Kidney epithelial cell (primary cell): ENCODE measurements around the gene HSPG2. TPM values are rescaled to one million over a fixed set of nuclear protein-coding genes. Genes with fewer than 3 reads are reported as not detected.

Source experiments
- DNase-seq: peaks from one replicate; pipeline ENCODE4 v3.0.0-alpha.2; 2010; ENCODE audit warnings: low read depth
- H3K27me3 ChIP-seq: 2 replicates; pipeline ENCODE4 v1.6.0; 2011; ENCODE audit warnings: low read length; ENCODE audit not compliant: control insufficient read depth, insufficient read depth
- H3K36me3 ChIP-seq: 2 replicates; pipeline ENCODE4 v1.5.1; 2011; ENCODE audit warnings: low read length; ENCODE audit not compliant: control insufficient read depth, insufficient read depth
- H3K4me3 ChIP-seq: 2 replicates; pipeline ENCODE4 v1.5.1; 2011; ENCODE audit warnings: low read depth, mild to moderate bottlenecking, control low read depth, low read length
- CTCF ChIP-seq: IDR thresholded peaks from 2 replicates; pipeline ENCODE4 v1.5.1; 2011; ENCODE audit warnings: mild to moderate bottlenecking, moderate library complexity, low read length, control low read depth, inconsistent platforms; ENCODE audit not compliant: insufficient read depth, poor library complexity, severe bottlenecking
- total RNA-seq: library from RNA; depleted of rRNA; stranded (reverse); fragments of >200 nt; gene quantifications from 2 replicates; pipeline ENCODE4 v1.2.3, GENCODE V29; 2015

HSPG2 gene
- total RNA-seq, 1 donor from 2014 or later = 122 TPM

- DNase-seq = no peak
- Histone ChIP-seq H3K4me3 (no peak overlapping the region), H3K36me3 (peaks cover 12% of the 10 kb centered on the region), H3K27me3 (no peaks in the 10 kb centered on the region)
- TF ChIP-seq CTCF = no peak
These were observed 91.2 kb downstream of the HSPG2 start for GRCh38 chr1:21845646-21846641.

- Histone ChIP-seq H3K36me3 (peaks cover 13% of the 10 kb centered on the region), H3K27me3 (no peaks in the 10 kb centered on the region)
These were observed 93.1 kb downstream of the HSPG2 start for GRCh38 chr1:21843996-21844395.

GRCh38 chr1:21843208-21843607, 93.9 kb downstream of the HSPG2 start:
- Histone ChIP-seq H3K4me3 (no peak overlapping the region), H3K36me3 (peaks cover 14% of the 10 kb centered on the region), H3K27me3 (no peaks in the 10 kb centered on the region)
- no peak for DNase-seq
- no peak for TF ChIP-seq CTCF

More at GRCh38 chr1:21843996-21844395, 93.1 kb downstream of the HSPG2 start:
- H3K4me3 ChIP-seq = no peak overlapping the region
- DNase-seq = no peak
- TF ChIP-seq CTCF = no peak

- DNase-seq = no peak
- no peak for TF ChIP-seq CTCF
- Histone ChIP-seq H3K27me3 (no peaks in the 10 kb centered on the region), H3K36me3 (peaks cover 15% of the 10 kb centered on the region), H3K4me3 (no peak overlapping the region)
These were observed 94.4 kb downstream of the HSPG2 start for GRCh38 chr1:21842606-21843162.

GRCh38 chr1:21841852-21842466, 95.2 kb downstream of the HSPG2 start:
- H3K4me3 ChIP-seq = no peak overlapping the region
- no peak for TF ChIP-seq CTCF
- DNase-seq = no peak
- H3K36me3 ChIP-seq = peaks cover 15% of the 10 kb centered on the region
- no peaks in the 10 kb centered on the region for H3K27me3 ChIP-seq
